HCT116 (cell line): ENCODE results near the gene FAM118A. TPM values are rescaled to one million over a fixed set of nuclear protein-coding genes. Genes with fewer than 3 reads are reported as not detected.

Source experiments
- ATAC-seq: fragments of 200-7000 bp; cut with Tn5 transposase; 2 replicates; pipeline ENCODE4 v1.9.1; 2020; ENCODE audit warnings: mild to moderate bottlenecking, moderate library complexity
- BruUV-seq: library from RNA; stranded (reverse); fragments of 400-500 nt; replicated peaks from 2 replicates; lab custom pipeline; 2021; lab: Mats Ljungman, UMichigan
- CTCF ChIA-PET: fragments of 300-600 bp; sonication (Branson Sonifier 250); formaldehyde crosslinking; loops from one replicate; lab custom pipeline; 2021; ENCODE audit warnings: antibody characterized with exemption; lab: Charles Lee
- POLR2A ChIA-PET: fragments of 300-600, 350-600 bp; sonication (Branson Sonifier 250); formaldehyde crosslinking; loops from one replicate; lab custom pipeline; 2021; ENCODE audit warnings: antibody characterized with exemption; lab: Charles Lee
- RAD21 ChIA-PET, 2 experiments: fragments of 300-600 bp; sonication (Branson Sonifier 250); formaldehyde crosslinking; loops; one replicate each; lab custom pipeline; 2023; ENCODE audit warnings: low total read pairs in 2 of 2; ENCODE audit not compliant: uncharacterized antibody in 2 of 2, unreplicated experiment in 2 of 2, low non-redundant PET in 1 of 2; lab: Charles Lee
- DNase-seq: peaks from one replicate; pipeline ENCODE4 v3.0.0-alpha.2; 2010; ENCODE audit warnings: low read depth, low spot score
- H2AFZ ChIP-seq: fragments of 200-600 bp; shearing (Covaris generic), sonication (generic); 2 replicates; pipeline ENCODE4 v1.6.1; 2017; ENCODE audit warnings: low read depth, mixed run types, mixed read lengths, antibody characterized with exemption, low read length; ENCODE audit not compliant: poor library complexity, severe bottlenecking
- H3K27ac ChIP-seq: 2 replicates; pipeline ENCODE4 v1.5.1; 2012; ENCODE audit warnings: low read depth, low read length
- H3K27me3 ChIP-seq: fragments of 200-600 bp; sonication (generic); 2 replicates; pipeline ENCODE4 v1.6.1; 2016; ENCODE audit warnings: mixed run types, low read length, mixed read lengths; ENCODE audit not compliant: insufficient read depth
- H3K36me3 ChIP-seq, 2 experiments: fragments of 200-500 bp in 1 of 2; fragments of 200-600 bp in 1 of 2; sonication (Bioruptor generic) in 1 of 2; sonication (generic) in 1 of 2; 2 replicates each; pipeline versions ENCODE4 v1.5.1 to v1.6.1; 2014 to 2016; ENCODE audit warnings: low read length in 2 of 2, inconsistent platforms in 1 of 2, mixed read lengths in 1 of 2, mixed run types in 1 of 2; ENCODE audit not compliant: insufficient read depth in 2 of 2, control insufficient read depth in 1 of 2
- H3K4me1 ChIP-seq, 2 experiments: fragments of 200-600 bp in 1 of 2; sonication (generic) in 1 of 2; 2 replicates each; pipeline versions ENCODE4 v1.5.1 to v1.6.1; 2012 to 2017; ENCODE audit warnings: low read length in 2 of 2, inconsistent platforms in 1 of 2, mild to moderate bottlenecking in 1 of 2, mixed read lengths in 1 of 2, mixed run types in 1 of 2, moderate library complexity in 1 of 2; ENCODE audit not compliant: insufficient read depth in 2 of 2, control insufficient read depth in 1 of 2
- H3K4me2 ChIP-seq: fragments of 200-600 bp; sonication (generic); 2 replicates; pipeline ENCODE4 v1.6.1; 2017; ENCODE audit warnings: mixed run types, low read length, mixed read lengths
- H3K4me3 ChIP-seq, 2 experiments: fragments of 200-600 bp in 1 of 2; sonication (generic) in 1 of 2; replicated peaks in 1 of 2; 2 replicates each; pipeline ENCODE4 v1.5.1; 2011 to 2016; ENCODE audit warnings: low read length in 2 of 2, control low read depth in 1 of 2, low read depth in 1 of 2, mild to moderate bottlenecking in 1 of 2, mixed read lengths in 1 of 2, mixed run types in 1 of 2
- H3K79me2 ChIP-seq: fragments of 200-600 bp; sonication (generic); 2 replicates; pipeline ENCODE4 v1.6.1; 2017; ENCODE audit warnings: mild to moderate bottlenecking, mixed run types, low read length, moderate library complexity, mixed read lengths; ENCODE audit not compliant: insufficient read depth
- H3K9ac ChIP-seq: fragments of 200-600 bp; sonication (generic); 2 replicates; pipeline ENCODE4 v1.6.1; 2016; ENCODE audit warnings: low read length, mixed read lengths
- H3K9me2 ChIP-seq: fragments of 200-600 bp; sonication (generic), shearing (Covaris generic); 2 replicates; pipeline ENCODE4 v1.6.1; 2017; ENCODE audit warnings: mixed run types, mild to moderate bottlenecking, moderate library complexity; ENCODE audit not compliant: insufficient read depth
- H3K9me3 ChIP-seq, 2 experiments: fragments of 200-500 bp in 1 of 2; fragments of 200-600 bp in 1 of 2; sonication (Bioruptor generic) in 1 of 2; sonication (generic) in 1 of 2; 2 replicates each; pipeline ENCODE4 v1.6.1; 2014 to 2017; ENCODE audit warnings: low read length in 2 of 2, mixed read lengths in 2 of 2, inconsistent platforms in 1 of 2, low read depth in 1 of 2, mild to moderate bottlenecking in 1 of 2, mixed run types in 1 of 2, moderate library complexity in 1 of 2; ENCODE audit not compliant: control insufficient read depth in 1 of 2, insufficient read depth in 1 of 2
- H4K20me1 ChIP-seq: fragments of 200-600 bp; sonication (generic), shearing (Covaris generic); 2 replicates; pipeline ENCODE4 v1.6.1; 2017; ENCODE audit warnings: mixed run types, mild to moderate bottlenecking, moderate library complexity; ENCODE audit not compliant: insufficient read depth
- CBX3 ChIP-seq: IDR thresholded peaks from 2 replicates; pipeline ENCODE4 v1.6.1; 2012; ENCODE audit warnings: low read depth
- EGR1 ChIP-seq: IDR thresholded peaks from 2 replicates; pipeline ENCODE4 v1.6.1; 2012; ENCODE audit warnings: low read depth
- ELF1 ChIP-seq: IDR thresholded peaks from 2 replicates; pipeline ENCODE4 v1.6.1; 2012; ENCODE audit warnings: low read depth, borderline replicate concordance
- EZH2 ChIP-seq: fragments of 200-600 bp; sonication (generic); IDR thresholded peaks from 2 replicates; pipeline ENCODE4 v1.6.1; 2017; ENCODE audit warnings: antibody characterized with exemption, mixed run types
- EZH2phosphoT487 ChIP-seq: fragments of 200-600 bp; IDR thresholded peaks from 2 replicates; pipeline ENCODE4 v1.6.1; 2018; ENCODE audit warnings: antibody characterized with exemption, borderline replicate concordance
- FOSL1 ChIP-seq: IDR thresholded peaks from 2 replicates; pipeline ENCODE4 v1.6.1; 2012; ENCODE audit warnings: low read depth
- JUND ChIP-seq: IDR thresholded peaks from 2 replicates; pipeline ENCODE4 v1.6.1; 2012
- POLR2A ChIP-seq: IDR thresholded peaks from 2 replicates; pipeline ENCODE4 v1.7.0; 2011; ENCODE audit warnings: borderline replicate concordance; ENCODE audit not compliant: insufficient read depth, insufficient read length; ENCODE audit errors: extremely low read depth
- SP1 ChIP-seq: IDR thresholded peaks from 2 replicates; pipeline ENCODE4 v1.6.1; 2012; ENCODE audit warnings: low read depth
- TCF7L2 ChIP-seq: IDR thresholded peaks from 2 replicates; pipeline ENCODE4 v1.7.0; 2011; ENCODE audit warnings: borderline replicate concordance, inconsistent platforms; ENCODE audit not compliant: insufficient read depth, insufficient read length; ENCODE audit errors: extremely low read depth
- ZFX ChIP-seq: fragments of 450-650 bp; IDR thresholded peaks from 2 replicates; pipeline ENCODE4 v1.6.1; 2017
- intact Hi-C: fragments of 100-400 bp; cut with micrococcal nuclease; formaldehyde crosslinking; loops from 2 replicates; pipeline ENCODE4 v1.10.0; 2022
- total RNA-seq: library from RNA; stranded (reverse); gene quantifications from one replicate; pipeline ENCODE4 v1.2.1, GENCODE V29; 2021; ENCODE audit not compliant: unreplicated experiment
- TF ChIP-seq, protein P1 (sequence below): IDR thresholded peaks from 2 replicates; pipeline ENCODE4 v1.6.1; 2012; ENCODE audit warnings: low read depth

The FAM118A gene
- total RNA-seq, 1 experiment from 2014 or later, result 43.2 TPM

DNA sequence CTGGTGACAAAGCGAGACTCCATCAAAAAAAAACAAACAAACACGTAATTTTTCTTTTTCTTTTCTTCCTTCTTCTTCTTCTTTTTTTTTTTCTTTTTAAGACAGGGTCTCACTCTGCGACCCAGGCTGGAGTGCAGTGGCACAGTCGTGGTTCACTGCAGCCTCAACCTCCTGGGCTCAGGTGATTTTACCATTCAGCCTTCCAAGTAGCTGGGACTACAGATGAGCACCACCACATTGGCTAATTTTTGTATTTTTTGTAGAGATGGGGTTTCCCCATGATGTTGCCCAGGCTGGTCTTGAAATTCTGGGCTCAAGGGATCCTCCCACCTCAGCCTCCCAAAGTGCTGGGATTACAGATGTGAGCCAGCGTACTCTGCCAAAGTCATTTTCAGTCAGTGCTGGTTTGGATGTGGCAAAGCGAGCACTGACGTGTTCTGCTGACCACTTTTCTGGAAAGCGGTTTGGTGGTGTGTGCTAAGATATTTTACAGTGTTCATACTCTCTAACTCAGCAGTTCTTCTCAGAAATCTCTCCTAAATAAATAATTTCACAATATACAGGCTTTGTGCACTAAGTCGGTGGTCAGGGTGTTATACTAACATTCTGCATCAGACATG, 10.7 kb downstream of the FAM118A start:
- peaks cover 82% of the 10 kb centered on the region for H3K79me2 ChIP-seq
- intact Hi-C loops, result no loop called here
- POLR2A ChIA-PET, result no interaction called here

GRCh38 chr22:45321827-45322226, 12.1 kb downstream of the FAM118A start:
- Histone ChIP-seq H3K36me3 (peaks cover 21 to 26% of the 10 kb centered on the region in 2 experiments; a peak in 3 of 4 replicates), H3K4me1 (peaks cover 4% of the 10 kb centered on the region in 2 experiments; a peak in 2 of 4 replicates), H3K4me3 (no peak overlapping the region), H3K4me2 (no peak overlapping the region), H4K20me1 (no peaks in the 10 kb centered on the region; the same call in 1 of the 2 replicates), H3K79me2 (peaks cover 74% of the 10 kb centered on the region), H2AFZ (no peak overlapping the region), H3K9me2 (no peaks in the 10 kb centered on the region), H3K9ac (no peak overlapping the region), H3K27me3 (no peaks in the 10 kb centered on the region), H3K9me3 (no peaks in the 10 kb centered on the region), H3K27ac (no peak overlapping the region)
- TF ChIP-seq ZFX (no peak), ELF1 (no peak), TCF7L2 (no peak), EGR1 (no peak), FOSL1 (no peak), EZH2 (no peak), POLR2A (no peak), JUND (no peak), EZH2phosphoT487 (no peak), CBX3 (no peak), SP1 (no peak)
- TF ChIP-seq, protein P1, sequence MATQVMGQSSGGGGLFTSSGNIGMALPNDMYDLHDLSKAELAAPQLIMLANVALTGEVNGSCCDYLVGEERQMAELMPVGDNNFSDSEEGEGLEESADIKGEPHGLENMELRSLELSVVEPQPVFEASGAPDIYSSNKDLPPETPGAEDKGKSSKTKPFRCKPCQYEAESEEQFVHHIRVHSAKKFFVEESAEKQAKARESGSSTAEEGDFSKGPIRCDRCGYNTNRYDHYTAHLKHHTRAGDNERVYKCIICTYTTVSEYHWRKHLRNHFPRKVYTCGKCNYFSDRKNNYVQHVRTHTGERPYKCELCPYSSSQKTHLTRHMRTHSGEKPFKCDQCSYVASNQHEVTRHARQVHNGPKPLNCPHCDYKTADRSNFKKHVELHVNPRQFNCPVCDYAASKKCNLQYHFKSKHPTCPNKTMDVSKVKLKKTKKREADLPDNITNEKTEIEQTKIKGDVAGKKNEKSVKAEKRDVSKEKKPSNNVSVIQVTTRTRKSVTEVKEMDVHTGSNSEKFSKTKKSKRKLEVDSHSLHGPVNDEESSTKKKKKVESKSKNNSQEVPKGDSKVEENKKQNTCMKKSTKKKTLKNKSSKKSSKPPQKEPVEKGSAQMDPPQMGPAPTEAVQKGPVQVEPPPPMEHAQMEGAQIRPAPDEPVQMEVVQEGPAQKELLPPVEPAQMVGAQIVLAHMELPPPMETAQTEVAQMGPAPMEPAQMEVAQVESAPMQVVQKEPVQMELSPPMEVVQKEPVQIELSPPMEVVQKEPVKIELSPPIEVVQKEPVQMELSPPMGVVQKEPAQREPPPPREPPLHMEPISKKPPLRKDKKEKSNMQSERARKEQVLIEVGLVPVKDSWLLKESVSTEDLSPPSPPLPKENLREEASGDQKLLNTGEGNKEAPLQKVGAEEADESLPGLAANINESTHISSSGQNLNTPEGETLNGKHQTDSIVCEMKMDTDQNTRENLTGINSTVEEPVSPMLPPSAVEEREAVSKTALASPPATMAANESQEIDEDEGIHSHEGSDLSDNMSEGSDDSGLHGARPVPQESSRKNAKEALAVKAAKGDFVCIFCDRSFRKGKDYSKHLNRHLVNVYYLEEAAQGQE, result no peak
- ChIA-PET RAD21 (no interaction called here), CTCF (no interaction called here), POLR2A (no interaction called here)
- intact Hi-C loops, result no loop called here
- no TSS peak for BruUV-seq
- ATAC-seq (no peak), DNase-seq (no peak)

More for the DNA sequence above, 10.7 kb downstream of the FAM118A start:
- no peaks in the 10 kb centered on the region for H3K27me3 ChIP-seq
- H3K4me1 ChIP-seq, result peaks cover 4% of the 10 kb centered on the region in 2 experiments; a peak in 2 of 4 replicates
- RAD21 ChIA-PET, result no interaction called here
- no peaks in the 10 kb centered on the region; the same call in 1 of the 2 replicates for H4K20me1 ChIP-seq
- peaks cover 21 to 26% of the 10 kb centered on the region in 2 experiments; a peak in 3 of 4 replicates for H3K36me3 ChIP-seq
- H3K9me3 ChIP-seq, result no peaks in the 10 kb centered on the region
- no peak for TF ChIP-seq EZH2
- BruUV-seq, result no TSS peak
- no peak overlapping the region for H3K9ac ChIP-seq
- H3K4me3 ChIP-seq, result no peak overlapping the region
- H3K9me2 ChIP-seq, result no peaks in the 10 kb centered on the region
- no peak overlapping the region for H2AFZ ChIP-seq
- ATAC-seq (no peak), DNase-seq (no peak)
- H3K27ac ChIP-seq, result no peak overlapping the region
- CTCF ChIA-PET, result no interaction called here
- no peak overlapping the region for H3K4me2 ChIP-seq
